Cardiac muscle cell (in vitro differentiated cells and primary cell): ENCODE data around the gene OTOP1. TPM values are rescaled to one million over a fixed set of nuclear protein-coding genes. Genes with fewer than 3 reads are reported as not detected.
A peak's percentile ranks its signal among the peaks of the same experiment; 100 is the strongest.

Experiments used
- DNase-seq, 2 donors: peaks; one replicate each; pipeline versions ENCODE4 v3.0.0 to v3.0.0-alpha.2; 2010 to 2017; ENCODE audit warnings: low read depth in 1 of 2, low spot score in 1 of 2
- H3K27ac ChIP-seq: fragments of 200-600 bp; sonication (generic); 2 replicates; pipeline ENCODE4 v1.5.1; 2016
- H3K27me3 ChIP-seq: fragments of 200-600 bp; sonication (generic); 2 replicates; pipeline ENCODE4 v1.6.0; 2016; ENCODE audit warnings: control low read depth
- H3K36me3 ChIP-seq: fragments of 200-600 bp; sonication (generic); 2 replicates; pipeline ENCODE4 v1.5.1; 2016; ENCODE audit warnings: control low read depth
- H3K4me1 ChIP-seq: fragments of 200-600 bp; sonication (generic); 2 replicates; pipeline ENCODE4 v1.8.1; 2017; ENCODE audit warnings: low read depth, mild to moderate bottlenecking, mixed run types
- H3K4me3 ChIP-seq: fragments of 200-600 bp; sonication (generic); 2 replicates; pipeline ENCODE4 v1.5.1; 2016; ENCODE audit warnings: mild to moderate bottlenecking
- H3K9me3 ChIP-seq: fragments of 200-600 bp; sonication (generic); 2 replicates; pipeline ENCODE4 v1.5.1; 2017; ENCODE audit warnings: low read depth, mild to moderate bottlenecking, control low read depth
- polyA plus RNA-seq: library from polyadenylated mRNA; unstranded; fragments of >200 nt; fragmentation: Nextera tagmentation; extraction: Ambion mirVana; gene quantifications from 2 replicates; pipeline ENCODE4 v1.2.1, GENCODE V29; 2016
- total RNA-seq: library from RNA; depleted of rRNA; stranded (reverse); fragments of >200 nt; gene quantifications from 2 replicates; pipeline ENCODE4 v1.2.3, GENCODE V29; 2016
- TF ChIP-seq, protein P1 (sequence below): IDR thresholded peaks from 2 replicates; pipeline ENCODE4 v1.5.1; 2012; ENCODE audit warnings: low read depth, mild to moderate bottlenecking, low read length

The OTOP1 gene, protein sequence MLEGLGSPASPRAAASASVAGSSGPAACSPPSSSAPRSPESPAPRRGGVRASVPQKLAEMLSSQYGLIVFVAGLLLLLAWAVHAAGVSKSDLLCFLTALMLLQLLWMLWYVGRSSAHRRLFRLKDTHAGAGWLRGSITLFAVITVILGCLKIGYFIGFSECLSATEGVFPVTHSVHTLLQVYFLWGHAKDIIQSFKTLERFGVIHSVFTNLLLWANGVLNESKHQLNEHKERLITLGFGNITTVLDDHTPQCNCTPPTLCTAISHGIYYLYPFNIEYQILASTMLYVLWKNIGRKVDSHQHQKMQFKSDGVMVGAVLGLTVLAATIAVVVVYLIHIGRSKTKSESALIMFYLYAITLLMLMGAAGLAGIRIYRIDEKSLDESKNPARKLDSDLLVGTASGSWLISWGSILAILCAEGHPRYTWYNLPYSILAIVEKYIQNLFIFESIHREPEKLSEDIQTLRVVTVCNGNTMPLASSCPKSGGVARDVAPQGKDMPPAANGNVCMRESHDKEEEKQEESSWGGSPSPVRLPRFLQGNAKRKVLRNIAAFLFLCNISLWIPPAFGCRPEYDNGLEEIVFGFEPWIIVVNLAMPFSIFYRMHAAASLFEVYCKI
- total RNA-seq (not detected in 2 replicates), polyA plus RNA-seq (not detected in 2 replicates)

DNA sequence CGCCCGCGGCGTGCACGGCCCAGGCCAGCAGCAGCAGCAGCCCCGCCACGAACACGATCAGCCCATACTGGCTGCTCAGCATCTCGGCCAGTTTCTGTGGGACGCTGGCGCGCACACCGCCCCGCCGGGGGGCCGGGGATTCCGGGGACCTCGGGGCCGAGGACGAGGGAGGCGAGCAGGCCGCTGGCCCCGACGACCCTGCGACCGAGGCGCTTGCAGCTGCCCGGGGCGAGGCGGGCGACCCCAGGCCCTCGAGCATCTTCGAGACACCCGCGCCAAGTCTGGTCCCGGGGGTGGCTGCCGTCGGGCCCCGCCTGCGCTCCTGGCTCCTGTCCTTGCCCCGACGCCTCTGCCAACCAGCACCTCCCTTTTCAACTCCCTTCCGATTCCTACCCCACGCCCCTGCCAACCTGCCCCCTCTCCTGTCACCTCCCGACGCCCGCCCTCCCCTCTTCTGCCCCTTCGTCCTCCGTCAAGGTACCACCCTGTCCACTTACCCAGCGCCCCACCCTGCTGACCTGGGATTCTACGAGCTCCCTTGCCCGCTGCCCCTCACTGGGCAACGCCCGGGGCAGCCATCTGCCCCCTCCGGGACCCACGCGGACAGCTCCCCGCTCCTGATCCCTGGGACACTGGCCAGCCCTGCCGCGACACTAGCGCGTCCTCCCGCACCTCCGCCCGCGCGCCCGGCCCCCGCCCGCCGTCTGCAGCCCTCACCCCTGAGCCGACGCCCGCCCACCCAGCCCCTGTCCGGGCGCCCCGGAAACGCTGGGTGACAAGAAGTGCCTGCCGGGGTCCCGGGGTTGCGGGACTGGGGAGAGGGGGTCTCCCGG is at the start of gene OTOP1:
Gene OTOP1 (minus strand): TSS at position 324 of the 833 bp plus-strand sequence. CDS start 65 bp downstream, at position 259.
- no peaks in the 10 kb centered on the region for H3K4me1 ChIP-seq
- TF ChIP-seq, protein P1, sequence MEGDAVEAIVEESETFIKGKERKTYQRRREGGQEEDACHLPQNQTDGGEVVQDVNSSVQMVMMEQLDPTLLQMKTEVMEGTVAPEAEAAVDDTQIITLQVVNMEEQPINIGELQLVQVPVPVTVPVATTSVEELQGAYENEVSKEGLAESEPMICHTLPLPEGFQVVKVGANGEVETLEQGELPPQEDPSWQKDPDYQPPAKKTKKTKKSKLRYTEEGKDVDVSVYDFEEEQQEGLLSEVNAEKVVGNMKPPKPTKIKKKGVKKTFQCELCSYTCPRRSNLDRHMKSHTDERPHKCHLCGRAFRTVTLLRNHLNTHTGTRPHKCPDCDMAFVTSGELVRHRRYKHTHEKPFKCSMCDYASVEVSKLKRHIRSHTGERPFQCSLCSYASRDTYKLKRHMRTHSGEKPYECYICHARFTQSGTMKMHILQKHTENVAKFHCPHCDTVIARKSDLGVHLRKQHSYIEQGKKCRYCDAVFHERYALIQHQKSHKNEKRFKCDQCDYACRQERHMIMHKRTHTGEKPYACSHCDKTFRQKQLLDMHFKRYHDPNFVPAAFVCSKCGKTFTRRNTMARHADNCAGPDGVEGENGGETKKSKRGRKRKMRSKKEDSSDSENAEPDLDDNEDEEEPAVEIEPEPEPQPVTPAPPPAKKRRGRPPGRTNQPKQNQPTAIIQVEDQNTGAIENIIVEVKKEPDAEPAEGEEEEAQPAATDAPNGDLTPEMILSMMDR, result no peak
- H3K36me3 ChIP-seq, result no peaks in the 10 kb centered on the region
- H3K9me3 ChIP-seq, result no peaks in the 10 kb centered on the region
- no peak within 1 kb of the TSS for H3K4me3 ChIP-seq
- H3K27ac ChIP-seq, result no peak within 1 kb of the TSS
- peaks cover 91% of the 10 kb centered on the region for H3K27me3 ChIP-seq
- no peak for DNase-seq

DNA sequence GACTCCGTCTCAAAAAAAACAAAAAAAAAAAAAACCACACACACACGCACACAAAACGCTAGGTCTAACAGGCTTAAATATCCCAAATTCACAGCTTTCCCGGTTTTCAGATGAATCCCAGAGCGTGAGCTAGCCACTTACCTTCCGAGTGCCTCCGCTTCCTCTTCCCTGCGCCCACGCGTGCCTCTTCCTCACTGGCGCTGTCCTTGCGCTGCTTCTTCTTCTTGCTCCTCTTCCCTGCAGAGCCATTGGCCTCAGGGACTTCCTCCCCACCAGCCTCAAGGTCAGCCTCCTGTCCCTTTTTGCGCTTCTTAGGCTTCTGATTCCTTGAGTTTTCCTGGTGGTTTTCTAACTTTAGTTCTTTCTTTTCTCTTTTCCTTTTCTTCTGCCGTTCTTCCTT is 47.5 kb upstream of the OTOP1 start:
- Histone ChIP-seq H3K4me3 (no peak overlapping the region), H3K27me3 (no peaks in the 10 kb centered on the region), H3K27ac (no peak overlapping the region), H3K4me1 (no peaks in the 10 kb centered on the region), H3K9me3 (no peaks in the 10 kb centered on the region), H3K36me3 (peaks cover 34% of the 10 kb centered on the region)
- TF ChIP-seq, protein P1, result no peak
- DNase-seq, result no peak

DNA sequence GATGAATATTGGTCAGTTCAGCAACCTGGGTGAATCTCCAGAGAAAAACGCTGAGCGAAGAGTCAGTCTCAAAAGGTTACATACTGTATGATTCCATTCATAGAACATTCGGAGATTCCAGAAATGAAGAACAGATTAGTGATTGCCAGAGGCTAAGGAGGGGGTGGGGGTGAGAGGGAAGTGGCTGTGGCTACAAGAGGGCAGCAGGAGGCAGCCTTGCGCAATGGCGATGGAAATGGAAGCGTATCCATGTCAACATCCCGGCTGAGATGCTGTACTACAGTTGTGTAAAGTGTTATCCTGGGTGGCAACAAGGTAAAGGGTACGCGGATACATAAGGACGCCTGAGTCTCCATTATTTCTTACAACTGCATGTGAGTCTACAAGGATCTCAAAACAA is 45.2 kb upstream of the OTOP1 start:
- no peak overlapping the region for H3K4me3 ChIP-seq
- H3K36me3 ChIP-seq, result peaks cover 37% of the 10 kb centered on the region
- no peaks in the 10 kb centered on the region for H3K9me3 ChIP-seq
- H3K4me1 ChIP-seq, result no peaks in the 10 kb centered on the region
- H3K27me3 ChIP-seq, result no peaks in the 10 kb centered on the region
- peak in 1 of 2 donors; percentile 60 for DNase-seq
- H3K27ac ChIP-seq, result no peak overlapping the region
- TF ChIP-seq, protein P1, result peak; percentile 21

DNA sequence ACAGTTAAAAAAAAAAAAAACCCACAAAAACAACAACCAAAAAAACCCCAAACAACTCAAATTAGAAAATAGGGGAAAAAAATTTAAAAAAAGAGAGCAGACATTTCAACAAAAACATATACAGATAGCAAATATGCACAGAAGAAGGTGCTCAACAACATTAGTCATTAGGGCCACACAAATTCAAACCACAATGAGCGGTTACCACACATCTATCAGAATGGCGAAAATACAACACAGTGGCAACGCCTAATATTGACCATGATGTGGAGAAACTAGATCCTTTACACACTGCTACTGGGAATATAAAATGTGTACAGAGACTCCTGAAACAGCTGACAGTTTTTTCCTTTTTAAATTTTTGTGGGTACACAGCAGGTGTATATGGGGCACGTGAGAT is 43.8 kb upstream of the OTOP1 start:
- TF ChIP-seq, protein P1, result no peak
- no peaks in the 10 kb centered on the region for H3K9me3 ChIP-seq
- no peaks in the 10 kb centered on the region for H3K4me1 ChIP-seq
- H3K27ac ChIP-seq, result no peak overlapping the region
- H3K4me3 ChIP-seq, result no peak overlapping the region
- no peaks in the 10 kb centered on the region for H3K27me3 ChIP-seq
- peaks cover 37% of the 10 kb centered on the region for H3K36me3 ChIP-seq
- peak in 1 of 2 donors; percentile 21 for DNase-seq

DNA sequence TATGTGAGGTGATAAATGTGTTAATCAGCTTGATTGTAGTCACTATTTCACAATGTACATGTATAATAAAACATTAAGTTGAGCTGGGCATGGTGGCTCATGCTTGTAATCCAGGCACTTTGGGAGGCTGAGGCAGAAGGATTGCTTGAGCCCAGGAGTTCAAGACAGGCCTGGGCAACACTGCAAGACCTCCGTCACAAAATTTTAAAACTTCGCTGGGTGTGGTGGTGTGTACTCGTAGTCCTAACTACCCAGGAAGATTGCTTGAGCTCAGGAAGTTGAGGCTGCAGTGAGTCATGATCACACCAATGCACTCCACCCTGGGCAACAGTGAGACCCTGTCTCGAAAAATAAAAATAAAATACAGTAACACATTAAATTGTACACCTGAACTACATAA is 43.1 kb upstream of the OTOP1 start:
- no peaks in the 10 kb centered on the region for H3K4me1 ChIP-seq
- no peaks in the 10 kb centered on the region for H3K9me3 ChIP-seq
- TF ChIP-seq, protein P1, result no peak
- no peak overlapping the region for H3K27ac ChIP-seq
- no peak overlapping the region for H3K4me3 ChIP-seq
- peak in 1 of 2 donors; percentile 64 for DNase-seq
- H3K36me3 ChIP-seq, result peaks cover 35% of the 10 kb centered on the region
- no peaks in the 10 kb centered on the region for H3K27me3 ChIP-seq
